Measurements from ENCODE around the gene ATAD3C. TPM values are rescaled to one million over a fixed set of nuclear protein-coding genes. Genes with fewer than 3 reads are reported as not detected.

ATAD3C gene
- total and polyA plus RNA-seq, 2 donors (not counting 3 experiments of a cell fraction or from before 2014, with no cell fraction given), result 0.01 TPM; not detected in 1

DNA sequence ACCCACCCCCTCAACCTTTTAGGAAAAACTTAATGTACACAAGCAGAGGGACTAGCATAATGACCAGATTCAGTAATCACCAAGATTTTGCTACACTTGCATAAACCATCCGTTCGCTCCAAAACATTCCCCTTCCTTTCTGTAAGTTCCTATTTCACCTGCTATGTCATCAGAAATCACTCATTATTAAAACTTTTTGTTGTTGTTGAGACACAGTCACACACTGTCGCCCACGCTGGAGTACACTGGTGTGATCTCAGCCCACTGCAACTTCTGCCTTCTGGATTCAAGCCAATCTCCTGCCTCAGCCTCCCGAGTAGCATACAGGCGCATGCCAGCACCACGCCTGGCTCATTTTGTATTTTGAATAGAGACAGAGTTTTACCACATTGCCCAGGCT, 45.8 kb upstream of the ATAD3C start:
- POLR2A ChIA-PET, result no interaction called here
- no peaks in the 10 kb centered on the region for H4K20me1 ChIP-seq (replicated peaks; ENCODE audit: control insufficient read depth, extremely low read depth, insufficient read depth, low read length)
- CTCF ChIA-PET, result interaction anchor here (2.0 kb wide), 1 partner anchor 36 kb away, joined by 23 read pairs; no protein-coding TSS in a partner anchor
- no peak overlapping the region for H3K27ac ChIP-seq (ENCODE audit: insufficient read depth, low read depth, low read length)
- H3K79me2 ChIP-seq (ENCODE audit: control insufficient read depth, insufficient read depth, low read length), result peaks cover 61% of the 10 kb centered on the region
- dilution Hi-C loops (cut with MboI; ENCODE audit: extremely low pct_ligation_motif_present, low sequenced_read_pairs) (no loop called here), intact Hi-C loops (cut with micrococcal nuclease) (no loop called here)
- FAIRE-seq, result no peak
- no peaks in the 10 kb centered on the region for H3K9me3 ChIP-seq (replicated peaks; ENCODE audit: control insufficient read depth, insufficient read depth, low read length)
- no peak overlapping the region for H3K9ac ChIP-seq (replicated peaks; ENCODE audit: extremely low read depth, insufficient read depth, low read length)
- H3K4me2 ChIP-seq (ENCODE audit: insufficient read depth, low read length), result no peak overlapping the region
- peaks cover 20% of the 10 kb centered on the region for H3K4me1 ChIP-seq (ENCODE audit: control insufficient read depth, extremely low read depth, insufficient read depth, low read length)
- no peak overlapping the region for H2AFZ ChIP-seq (ENCODE audit: low read depth, low read length)
- DNase-seq (ENCODE audit: low read depth, low spot score), result no peak
- H3K27me3 ChIP-seq (ENCODE audit: control insufficient read depth in 2 of 2, insufficient read depth in 2 of 2, low read length in 2 of 2), result no peaks in the 10 kb centered on the region
- no peak overlapping the region for H3K4me3 ChIP-seq (replicated peaks in 1 of 3; ENCODE audit: insufficient read depth in 1 of 3, low read depth in 1 of 3, low read length in 3 of 3)
- H3K36me3 ChIP-seq (ENCODE audit: control insufficient read depth in 2 of 2, extremely low read depth in 1 of 2, insufficient read depth in 2 of 2, low read length in 2 of 2), result peaks cover 9 to 25% of the 10 kb centered on the region in 2 experiments
- no TSS peak for BruUV-seq (replicated peaks)
- H3K9me1 ChIP-seq (replicated peaks; ENCODE audit: control insufficient read depth, extremely low read depth, insufficient read depth, low read length), result no peaks in the 10 kb centered on the region
- TF ChIP-seq, protein P1, sequence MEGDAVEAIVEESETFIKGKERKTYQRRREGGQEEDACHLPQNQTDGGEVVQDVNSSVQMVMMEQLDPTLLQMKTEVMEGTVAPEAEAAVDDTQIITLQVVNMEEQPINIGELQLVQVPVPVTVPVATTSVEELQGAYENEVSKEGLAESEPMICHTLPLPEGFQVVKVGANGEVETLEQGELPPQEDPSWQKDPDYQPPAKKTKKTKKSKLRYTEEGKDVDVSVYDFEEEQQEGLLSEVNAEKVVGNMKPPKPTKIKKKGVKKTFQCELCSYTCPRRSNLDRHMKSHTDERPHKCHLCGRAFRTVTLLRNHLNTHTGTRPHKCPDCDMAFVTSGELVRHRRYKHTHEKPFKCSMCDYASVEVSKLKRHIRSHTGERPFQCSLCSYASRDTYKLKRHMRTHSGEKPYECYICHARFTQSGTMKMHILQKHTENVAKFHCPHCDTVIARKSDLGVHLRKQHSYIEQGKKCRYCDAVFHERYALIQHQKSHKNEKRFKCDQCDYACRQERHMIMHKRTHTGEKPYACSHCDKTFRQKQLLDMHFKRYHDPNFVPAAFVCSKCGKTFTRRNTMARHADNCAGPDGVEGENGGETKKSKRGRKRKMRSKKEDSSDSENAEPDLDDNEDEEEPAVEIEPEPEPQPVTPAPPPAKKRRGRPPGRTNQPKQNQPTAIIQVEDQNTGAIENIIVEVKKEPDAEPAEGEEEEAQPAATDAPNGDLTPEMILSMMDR (IDR thresholded peaks at IDR 0.05; ENCODE audit: extremely low read depth in 1 of 2, insufficient read depth in 1 of 2, low read depth in 1 of 2, low read length in 2 of 2), result no peak
- TF ChIP-seq MYC (IDR thresholded peaks at IDR 0.05; ENCODE audit: low read depth, low read length) (no peak), EZH2 (IDR thresholded peaks at IDR 0.05; ENCODE audit: borderline replicate concordance, low read depth, low read length, severe bottlenecking) (no peak), POLR2AphosphoS5 (IDR thresholded peaks at IDR 0.05; ENCODE audit: insufficient read depth, low read depth, low read length) (no peak), POLR2A (IDR thresholded peaks at IDR 0.05; ENCODE audit: low read depth, low read length) (no peak), JUN (IDR thresholded peaks at IDR 0.05; ENCODE audit: borderline replicate concordance, insufficient read depth, insufficient read length, low read depth) (no peak), MAX (IDR thresholded peaks at IDR 0.05; ENCODE audit: insufficient read depth, insufficient read length) (no peak), GATA2 (IDR thresholded peaks at IDR 0.05; ENCODE audit: insufficient read depth, insufficient read length, low read depth, low read length) (no peak), FOS (IDR thresholded peaks at IDR 0.05; ENCODE audit: borderline replicate concordance, insufficient read depth, low read length) (no peak)

Measured in endothelial cell of umbilical vein (primary cell).